ENCODE data around the gene ZGPAT. TPM values are rescaled to one million over a fixed set of nuclear protein-coding genes. Genes with fewer than 3 reads are reported as not detected.

ZGPAT gene
- total and polyA plus RNA-seq, 2 donors = 11.0 to 30.7 TPM

DNA sequence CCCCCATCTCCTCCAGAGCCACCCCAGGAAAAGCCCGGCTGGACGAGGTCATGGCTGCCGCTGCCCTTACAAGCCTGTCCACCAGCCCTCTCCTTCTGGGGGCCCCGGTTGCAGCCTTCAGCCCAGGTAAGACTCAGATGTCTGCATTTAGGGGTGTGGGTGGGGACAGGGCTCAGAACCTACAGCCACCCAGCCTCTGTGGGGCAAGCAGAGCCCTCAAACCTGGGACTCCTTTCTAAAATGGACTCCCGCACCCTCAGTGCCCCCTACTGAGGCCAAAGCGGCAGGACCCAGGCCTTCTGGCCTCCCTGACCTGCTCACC lies 33.5 kb downstream of the ZGPAT start:
- no peaks in the 10 kb centered on the region for H3K4me1 ChIP-seq (ENCODE audit: insufficient read depth)
- 30% methylated on average over 6 of the region's 6 CpGs for WGBS
- H3K27ac ChIP-seq (ENCODE audit: low read depth) = peak overlapping the region; percentile 94

DNA sequence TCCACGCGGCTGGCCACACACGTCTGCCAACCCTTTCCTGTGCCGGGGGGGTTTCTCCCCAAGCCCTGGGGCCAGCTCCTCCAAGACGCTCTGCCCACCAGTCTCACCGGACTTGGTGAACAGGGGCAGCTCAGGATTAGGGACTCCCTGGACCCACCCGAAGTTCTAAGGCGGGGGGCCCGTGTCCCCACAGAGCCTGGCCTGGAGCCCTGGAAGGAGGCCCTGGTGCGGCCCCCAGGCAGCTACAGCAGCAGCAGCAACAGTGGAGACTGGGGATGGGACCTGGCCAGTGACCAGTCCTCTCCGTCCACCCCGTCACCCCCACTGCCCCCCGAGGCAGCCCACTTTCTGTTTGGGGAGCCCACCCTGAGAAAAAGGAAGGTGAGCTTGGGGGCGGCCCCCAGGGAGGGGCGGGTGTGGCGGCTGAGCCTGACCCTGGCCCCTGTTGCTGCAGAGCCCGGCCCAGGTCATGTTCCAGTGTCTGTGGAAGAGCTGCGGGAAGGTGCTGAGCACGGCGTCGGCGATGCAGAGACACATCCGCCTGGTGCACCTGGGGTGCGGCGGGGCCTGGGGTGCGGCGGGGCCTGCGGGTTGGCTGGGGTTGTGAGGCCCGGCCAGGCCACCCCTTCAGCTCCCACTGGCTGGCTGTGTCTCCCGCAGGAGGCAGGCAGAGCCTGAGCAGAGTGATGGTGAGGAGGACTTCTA lies 34.0 kb downstream of the ZGPAT start:
- WGBS = 77% methylated on average over 30 of the region's 30 CpGs
- no peak overlapping the region for H3K4me3 ChIP-seq (ENCODE audit: low read depth, low read length)
- H3K27ac ChIP-seq (ENCODE audit: low read depth) = peak overlapping the region; percentile 94
- no peaks in the 10 kb centered on the region for H3K36me3 ChIP-seq (ENCODE audit: insufficient read depth)
- DNase-seq (ENCODE audit: extremely low spot score) = no peak
- no peaks in the 10 kb centered on the region for H3K4me1 ChIP-seq (ENCODE audit: insufficient read depth)

More for the DNA sequence above, 33.5 kb downstream of the ZGPAT start:
- H3K36me3 ChIP-seq (ENCODE audit: insufficient read depth) = peaks cover 1% of the 10 kb centered on the region
- DNase-seq (ENCODE audit: extremely low spot score) = no peak
- no peak overlapping the region for H3K4me3 ChIP-seq (ENCODE audit: low read depth, low read length)

- 83% methylated on average over 37 of the region's 37 CpGs for WGBS
- DNase-seq (ENCODE audit: extremely low spot score) = no peak
- no peak overlapping the region for H3K27ac ChIP-seq (ENCODE audit: low read depth)
- no peak overlapping the region for H3K4me3 ChIP-seq (ENCODE audit: low read depth, low read length)
- no peaks in the 10 kb centered on the region for H3K36me3 ChIP-seq (ENCODE audit: insufficient read depth)
- no peaks in the 10 kb centered on the region for H3K4me1 ChIP-seq (ENCODE audit: insufficient read depth)
Observed at GRCh38 chr20:63742381-63743024, 34.7 kb downstream of the ZGPAT start.

DNA sequence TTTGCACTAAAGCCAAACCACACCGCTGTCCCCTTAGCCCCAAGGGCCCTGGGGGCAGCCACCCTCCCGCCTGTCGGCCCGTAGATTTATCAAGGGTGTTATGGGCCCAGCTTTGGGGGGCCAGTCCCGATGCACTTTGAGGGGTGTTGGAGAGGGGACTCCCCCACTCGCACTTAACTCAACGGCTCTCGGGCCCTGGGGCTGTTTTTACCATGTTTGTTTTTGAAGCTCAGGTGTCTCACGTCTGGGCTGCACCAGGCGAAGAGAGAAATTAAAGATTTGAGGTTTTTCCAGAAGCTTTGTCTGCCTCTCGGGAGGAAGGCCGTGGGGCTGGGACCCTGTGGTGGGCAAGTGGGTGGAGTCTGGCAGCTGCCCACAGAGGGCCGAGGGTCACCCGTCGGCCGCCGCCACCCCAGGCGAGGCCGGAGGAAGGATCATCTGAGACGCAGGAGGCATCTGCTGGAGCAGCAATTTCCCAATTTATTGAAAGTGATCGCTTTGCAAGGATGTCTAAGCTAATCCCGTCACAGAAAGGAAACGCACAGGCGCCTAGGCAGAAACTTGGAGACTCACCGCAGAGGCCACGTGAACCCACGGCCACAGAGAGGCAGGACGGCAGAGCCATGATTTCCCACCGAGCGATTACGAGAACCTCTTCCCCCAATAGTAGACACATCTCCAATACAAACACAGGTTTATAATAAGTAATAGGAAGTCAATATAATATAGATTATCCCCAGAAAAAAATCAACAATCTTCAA lies 35.6 kb downstream of the ZGPAT start:
- Histone ChIP-seq H3K36me3 (ENCODE audit: insufficient read depth) (no peaks in the 10 kb centered on the region), H3K4me1 (ENCODE audit: insufficient read depth) (no peaks in the 10 kb centered on the region), H3K27ac (ENCODE audit: low read depth) (no peak overlapping the region), H3K4me3 (ENCODE audit: low read depth, low read length) (no peak overlapping the region)
- 83% methylated on average over 31 of the region's 31 CpGs for WGBS
- no peak for DNase-seq (ENCODE audit: extremely low spot score)

DNA sequence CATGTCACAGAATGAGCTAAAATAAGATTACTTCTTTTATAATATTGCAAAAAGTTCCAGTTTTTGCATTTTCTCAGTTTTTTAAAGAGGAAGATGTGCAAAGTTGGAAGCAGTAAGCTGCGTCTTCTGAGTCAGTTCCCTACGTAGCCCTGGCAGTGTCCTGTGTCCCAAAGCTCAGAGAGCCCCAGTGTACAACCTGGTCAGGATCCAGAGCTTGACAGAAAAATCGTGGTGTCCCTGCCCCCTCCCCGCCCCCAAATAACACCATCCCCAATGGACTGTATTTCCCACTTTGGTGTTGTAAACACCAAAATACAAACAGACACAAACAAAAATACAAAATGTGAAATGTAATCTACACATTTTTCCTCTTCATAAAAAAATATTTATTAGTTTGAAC lies 36.3 kb downstream of the ZGPAT start:
- Histone ChIP-seq H3K4me3 (ENCODE audit: low read depth, low read length) (no peak overlapping the region), H3K36me3 (ENCODE audit: insufficient read depth) (no peaks in the 10 kb centered on the region), H3K4me1 (ENCODE audit: insufficient read depth) (no peaks in the 10 kb centered on the region), H3K27ac (ENCODE audit: low read depth) (no peak overlapping the region)
- DNase-seq (ENCODE audit: extremely low spot score) = no peak
- 68% methylated on average over 4 of the region's 4 CpGs for WGBS

DNA sequence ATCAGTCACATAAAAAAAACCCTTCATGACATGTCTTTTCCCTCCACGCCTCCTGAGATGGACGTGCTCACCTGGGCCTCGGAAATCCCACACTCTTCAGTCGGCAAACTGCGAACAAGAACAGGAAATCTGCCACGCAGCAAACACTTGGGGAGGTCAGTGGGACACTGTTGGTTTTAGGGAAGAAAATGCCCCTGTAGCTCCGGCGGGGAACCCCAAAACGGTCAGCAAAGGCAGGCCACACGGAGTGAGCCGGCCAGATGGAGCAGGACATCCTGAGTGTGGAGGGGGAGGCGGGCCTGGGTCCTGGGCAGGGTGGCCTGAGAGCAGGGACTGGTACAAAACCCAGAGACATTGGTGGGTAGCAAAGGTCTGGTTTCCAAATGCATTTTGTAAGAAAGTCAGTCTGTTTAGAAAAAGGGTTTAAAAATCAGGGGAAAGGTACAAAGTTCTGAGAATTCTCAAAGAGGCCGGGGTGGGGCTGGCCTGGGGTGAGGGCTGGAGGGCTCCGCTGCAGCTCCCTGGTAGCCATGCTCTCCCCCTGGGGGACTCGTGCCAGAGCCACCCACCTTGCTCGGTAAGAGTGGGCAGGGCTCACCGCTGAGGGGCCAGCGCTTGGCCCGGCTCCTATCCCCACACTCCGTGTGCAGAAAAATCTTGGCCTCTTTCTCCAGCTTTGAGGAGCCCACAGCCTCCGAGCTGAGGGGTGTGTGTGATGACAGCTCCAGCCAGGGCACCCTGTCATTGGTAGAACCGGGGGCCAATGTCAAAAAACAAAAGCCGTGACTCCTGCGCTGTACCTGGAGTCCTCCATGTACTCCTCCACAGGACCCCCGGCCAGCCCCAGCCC lies 37.0 kb downstream of the ZGPAT start:
- Histone ChIP-seq H3K27ac (ENCODE audit: low read depth) (no peak overlapping the region), H3K36me3 (ENCODE audit: insufficient read depth) (no peaks in the 10 kb centered on the region), H3K4me1 (ENCODE audit: insufficient read depth) (no peaks in the 10 kb centered on the region), H3K4me3 (ENCODE audit: low read depth, low read length) (no peak overlapping the region)
- DNase-seq (ENCODE audit: extremely low spot score) = no peak
- WGBS = 77% methylated on average over 25 of the region's 25 CpGs

DNA sequence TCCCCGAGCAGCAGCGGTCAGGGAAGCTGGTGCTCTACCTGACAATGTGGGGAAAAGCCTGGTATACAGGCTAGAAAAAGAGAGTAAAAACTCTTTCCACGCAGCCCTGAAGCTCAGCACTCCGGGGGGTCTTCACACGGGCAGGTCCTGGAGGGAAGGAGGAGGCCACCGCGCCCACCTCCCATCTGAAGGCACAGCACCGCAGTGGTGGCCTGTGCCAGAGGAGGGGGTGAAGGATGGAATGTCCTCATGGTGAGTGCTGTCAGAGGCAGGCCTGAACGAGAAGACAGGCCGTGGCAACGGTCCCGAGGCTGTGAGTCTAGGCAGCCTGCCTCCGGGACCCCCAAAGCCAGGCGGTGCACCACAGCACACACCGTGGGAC lies 37.6 kb downstream of the ZGPAT start:
- DNase-seq (ENCODE audit: extremely low spot score) = no peak
- Histone ChIP-seq H3K4me1 (ENCODE audit: insufficient read depth) (no peaks in the 10 kb centered on the region), H3K36me3 (ENCODE audit: insufficient read depth) (no peaks in the 10 kb centered on the region), H3K4me3 (ENCODE audit: low read depth, low read length) (no peak overlapping the region), H3K27ac (ENCODE audit: low read depth) (no peak overlapping the region)
- 78% methylated on average over 15 of the region's 15 CpGs for WGBS

DNA sequence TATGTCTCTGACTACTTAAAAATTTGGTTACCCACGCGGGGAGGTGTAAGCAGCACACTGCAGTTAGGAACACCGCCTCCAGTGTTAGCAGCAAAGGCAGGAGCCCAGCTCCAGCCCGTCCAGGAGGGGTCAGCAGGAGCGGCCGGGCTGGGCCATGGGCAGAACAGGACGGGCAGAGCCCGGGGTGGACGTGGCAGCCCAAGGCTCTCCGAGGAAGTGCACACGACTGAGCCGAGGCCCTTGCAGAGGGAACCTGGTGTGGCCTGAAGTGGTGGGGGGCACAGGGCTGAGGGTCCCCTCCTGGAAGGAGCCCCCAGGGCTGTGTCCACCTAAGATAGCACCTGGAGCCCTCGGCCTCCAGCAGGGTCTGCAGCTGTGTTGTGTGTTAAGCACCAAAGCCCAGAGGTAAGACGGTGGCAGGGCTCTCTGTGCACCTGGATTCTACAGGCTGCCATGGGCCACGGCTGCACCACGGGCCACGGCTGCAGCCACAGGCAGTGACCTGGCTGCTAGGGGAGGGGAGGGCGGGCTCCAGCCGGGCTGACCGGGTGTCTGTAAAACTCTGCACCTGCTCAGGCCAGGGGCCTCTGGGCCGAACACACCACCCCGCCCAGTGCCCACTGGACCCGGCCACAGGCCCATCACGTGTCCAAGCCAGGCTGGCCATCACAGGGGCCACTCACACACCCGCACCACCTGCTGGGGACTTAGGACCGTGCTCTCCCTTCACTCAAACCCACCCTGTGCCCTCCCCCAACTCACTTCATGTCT lies 38.3 kb downstream of the ZGPAT start:
- DNase-seq (ENCODE audit: extremely low spot score) = no peak
- no peak overlapping the region for H3K4me3 ChIP-seq (ENCODE audit: low read depth, low read length)
- WGBS = 89% methylated on average over 26 of the region's 26 CpGs
- H3K4me1 ChIP-seq (ENCODE audit: insufficient read depth) = no peaks in the 10 kb centered on the region
- no peaks in the 10 kb centered on the region for H3K36me3 ChIP-seq (ENCODE audit: insufficient read depth)
- H3K27ac ChIP-seq (ENCODE audit: low read depth) = no peak overlapping the region

DNA sequence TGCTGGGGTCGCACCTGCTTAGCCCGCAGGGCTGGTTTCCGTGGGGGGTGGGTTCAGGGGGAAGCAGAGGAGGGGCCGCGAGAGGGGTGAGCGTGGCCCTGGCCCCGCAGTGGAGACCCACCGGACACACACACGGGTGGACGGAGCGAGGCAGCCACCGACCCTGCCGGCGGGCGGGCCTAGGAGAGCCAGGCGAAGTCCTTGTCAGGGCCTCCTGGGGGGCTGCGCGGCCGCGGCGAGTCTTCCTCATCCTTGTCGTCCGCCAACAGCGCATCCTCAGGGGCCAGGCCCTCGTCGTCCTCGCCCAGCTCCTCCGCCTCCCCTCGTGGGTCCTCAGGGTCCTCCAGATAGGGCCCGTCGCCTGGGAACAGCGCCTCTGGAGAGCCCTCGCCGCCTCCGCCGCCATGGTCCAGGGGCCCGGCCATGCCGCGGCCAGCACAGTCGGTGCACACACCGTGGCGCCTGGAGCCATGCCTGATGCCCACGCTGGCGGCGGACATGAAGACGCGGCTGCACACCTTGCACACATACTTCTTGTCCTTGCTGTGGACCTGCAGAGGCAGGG lies 39.0 kb downstream of the ZGPAT start:
- Histone ChIP-seq H3K4me1 (ENCODE audit: insufficient read depth) (no peaks in the 10 kb centered on the region), H3K27ac (ENCODE audit: low read depth) (no peak overlapping the region), H3K36me3 (ENCODE audit: insufficient read depth) (no peaks in the 10 kb centered on the region), H3K4me3 (ENCODE audit: low read depth, low read length) (no peak overlapping the region)
- WGBS = 93% methylated on average over 47 of the region's 47 CpGs
- no peak for DNase-seq (ENCODE audit: extremely low spot score)

GRCh38 chr20:63747622-63748069 lies 39.8 kb downstream of the ZGPAT start:
- H3K27ac ChIP-seq (ENCODE audit: low read depth) = no peak overlapping the region
- WGBS = 78% methylated on average over 13 of the region's 13 CpGs
- H3K4me1 ChIP-seq (ENCODE audit: insufficient read depth) = no peaks in the 10 kb centered on the region
- no peaks in the 10 kb centered on the region for H3K36me3 ChIP-seq (ENCODE audit: insufficient read depth)
- no peak overlapping the region for H3K4me3 ChIP-seq (ENCODE audit: low read depth, low read length)
- no peak for DNase-seq (ENCODE audit: extremely low spot score)

DNA sequence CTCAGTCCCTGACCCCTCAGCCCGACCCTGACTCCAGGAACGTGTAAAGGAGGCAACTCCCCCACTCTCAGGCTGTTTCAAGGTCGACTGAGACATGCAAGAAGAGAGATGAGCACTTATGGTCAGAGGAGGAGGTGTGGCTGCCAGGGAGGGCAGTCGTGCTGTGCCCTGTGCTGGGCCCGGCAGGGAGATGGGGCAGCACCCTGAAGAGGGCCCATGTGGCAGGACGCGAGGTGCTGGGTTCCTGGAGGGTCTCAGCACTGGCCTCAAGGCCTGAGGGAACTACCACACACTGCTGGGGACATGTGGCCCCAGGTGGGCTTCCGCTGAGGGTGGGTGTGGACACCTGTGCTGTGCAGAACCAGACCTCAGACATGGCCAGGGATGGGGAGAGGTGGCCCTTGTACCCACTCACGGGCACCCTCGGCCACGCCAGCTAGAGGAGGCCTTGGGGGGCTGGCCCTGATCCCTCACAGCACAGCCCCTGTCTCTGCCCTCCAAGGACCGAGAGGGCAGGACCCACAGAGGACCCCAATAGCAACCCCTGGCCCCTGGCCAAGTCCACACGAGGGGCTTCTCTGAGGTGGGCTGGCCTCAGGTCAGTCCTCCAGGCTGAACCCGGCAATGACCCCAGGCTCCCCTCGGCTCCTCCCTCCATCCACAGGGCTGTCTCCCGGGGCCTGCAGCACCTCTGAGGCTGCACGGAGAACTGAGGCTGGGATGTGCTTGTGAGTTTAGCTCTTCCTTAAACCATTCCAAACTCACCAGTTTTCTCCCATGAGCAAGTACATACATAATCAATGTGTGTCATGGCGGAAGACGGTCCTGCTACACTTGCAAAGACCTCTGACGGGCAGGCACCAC lies 40.5 kb downstream of the ZGPAT start:
- H3K4me1 ChIP-seq (ENCODE audit: insufficient read depth) = no peaks in the 10 kb centered on the region
- 83% methylated on average over 20 of the region's 20 CpGs for WGBS
- no peak for DNase-seq (ENCODE audit: extremely low spot score)
- no peak overlapping the region for H3K27ac ChIP-seq (ENCODE audit: low read depth)
- no peak overlapping the region for H3K4me3 ChIP-seq (ENCODE audit: low read depth, low read length)
- no peaks in the 10 kb centered on the region for H3K36me3 ChIP-seq (ENCODE audit: insufficient read depth)

- no peak overlapping the region for H3K4me3 ChIP-seq (ENCODE audit: low read depth, low read length)
- no peaks in the 10 kb centered on the region for H3K36me3 ChIP-seq (ENCODE audit: insufficient read depth)
- 92% methylated on average over 11 of the region's 11 CpGs for WGBS
- no peaks in the 10 kb centered on the region for H3K4me1 ChIP-seq (ENCODE audit: insufficient read depth)
- no peak for DNase-seq (ENCODE audit: extremely low spot score)
- no peak overlapping the region for H3K27ac ChIP-seq (ENCODE audit: low read depth)
Observed at GRCh38 chr20:63748934-63749270, 41.1 kb downstream of the ZGPAT start.
